Measurements from ENCODE around the gene SIGLEC12.

SIGLEC12 gene

DNA sequence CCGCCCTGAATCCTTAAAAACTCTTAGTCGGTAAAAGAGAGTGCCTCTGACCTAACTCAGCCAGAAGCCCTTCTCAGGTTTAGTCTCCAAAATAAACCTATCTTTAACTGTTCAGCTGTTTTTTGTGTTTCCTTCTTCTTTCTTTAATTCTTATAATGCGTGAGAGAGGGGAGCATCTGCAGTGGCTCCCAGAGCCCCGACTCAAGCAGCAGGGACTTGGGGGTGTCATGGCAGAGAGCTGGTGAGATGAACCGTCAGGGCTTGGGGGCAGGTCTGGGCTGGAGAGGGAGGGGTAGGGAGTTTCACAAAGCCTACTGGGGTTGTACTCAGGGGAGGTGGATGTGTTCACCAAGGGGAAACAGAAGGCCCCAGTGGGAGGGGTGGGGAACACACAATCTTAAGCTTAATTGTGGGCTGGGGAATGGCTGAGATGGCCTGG is 46.6 kb upstream of the SIGLEC12 start:
- Histone ChIP-seq H3K4me1 (peaks cover 11% of the 10 kb centered on the region), H2AFZ (peak overlapping the region; percentile 66), H3K36me3 (ENCODE audit: control insufficient read depth, insufficient read depth, low read length) (no peaks in the 10 kb centered on the region), H3K9ac (no peak overlapping the region), H3K27ac (peak overlapping the region; percentile 39), H3K79me2 (no peaks in the 10 kb centered on the region), H3K4me2 (ENCODE audit: low read length) (no peak overlapping the region), H3K4me3 (ENCODE audit: low read depth, low read length) (no peak overlapping the region), H3K9me3 (ENCODE audit: control insufficient read depth, low read length) (no peaks in the 10 kb centered on the region), H3K27me3 (ENCODE audit: control insufficient read depth, insufficient read depth, low read length) (no peaks in the 10 kb centered on the region)
- TF ChIP-seq, protein P1, sequence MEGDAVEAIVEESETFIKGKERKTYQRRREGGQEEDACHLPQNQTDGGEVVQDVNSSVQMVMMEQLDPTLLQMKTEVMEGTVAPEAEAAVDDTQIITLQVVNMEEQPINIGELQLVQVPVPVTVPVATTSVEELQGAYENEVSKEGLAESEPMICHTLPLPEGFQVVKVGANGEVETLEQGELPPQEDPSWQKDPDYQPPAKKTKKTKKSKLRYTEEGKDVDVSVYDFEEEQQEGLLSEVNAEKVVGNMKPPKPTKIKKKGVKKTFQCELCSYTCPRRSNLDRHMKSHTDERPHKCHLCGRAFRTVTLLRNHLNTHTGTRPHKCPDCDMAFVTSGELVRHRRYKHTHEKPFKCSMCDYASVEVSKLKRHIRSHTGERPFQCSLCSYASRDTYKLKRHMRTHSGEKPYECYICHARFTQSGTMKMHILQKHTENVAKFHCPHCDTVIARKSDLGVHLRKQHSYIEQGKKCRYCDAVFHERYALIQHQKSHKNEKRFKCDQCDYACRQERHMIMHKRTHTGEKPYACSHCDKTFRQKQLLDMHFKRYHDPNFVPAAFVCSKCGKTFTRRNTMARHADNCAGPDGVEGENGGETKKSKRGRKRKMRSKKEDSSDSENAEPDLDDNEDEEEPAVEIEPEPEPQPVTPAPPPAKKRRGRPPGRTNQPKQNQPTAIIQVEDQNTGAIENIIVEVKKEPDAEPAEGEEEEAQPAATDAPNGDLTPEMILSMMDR (IDR thresholded peaks at IDR 0.05) = no peak

DNA sequence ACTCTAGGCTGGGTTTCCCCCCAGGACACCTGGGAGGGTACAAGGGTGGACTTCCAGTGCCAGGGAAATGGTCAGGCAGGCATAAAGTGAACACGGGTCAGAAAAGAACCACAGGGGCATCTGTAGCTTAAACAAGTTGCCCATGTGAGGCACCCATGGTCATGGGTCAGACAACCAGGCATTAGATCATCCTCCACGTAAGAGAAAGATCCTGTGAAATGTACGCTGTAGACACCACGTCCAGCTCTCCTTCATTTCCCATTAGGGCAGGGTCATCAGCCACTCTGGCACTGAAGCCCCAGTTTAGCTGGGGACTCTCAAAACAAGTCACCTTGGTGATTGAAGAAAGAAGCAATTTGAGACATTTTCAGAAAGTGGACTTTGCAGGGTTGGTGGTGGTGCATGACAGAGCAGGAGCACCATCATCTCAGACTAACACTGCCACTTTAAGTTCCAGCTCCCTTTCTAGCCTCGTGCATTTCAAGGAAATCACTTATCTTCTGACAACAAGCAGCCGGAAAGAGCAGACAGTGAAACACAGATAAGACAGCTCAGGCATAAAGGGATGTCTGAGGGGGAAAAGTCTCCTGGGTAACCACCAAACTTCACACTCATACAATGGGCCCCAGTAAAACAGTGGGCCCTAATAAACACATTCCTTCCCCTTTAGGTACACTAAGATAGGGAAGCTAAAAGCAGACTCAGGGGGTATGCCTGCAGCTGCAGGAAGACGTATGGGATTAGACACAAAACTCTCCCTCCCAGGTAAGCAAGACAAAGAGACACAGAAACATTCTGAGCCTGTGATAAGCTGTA is 46.0 kb upstream of the SIGLEC12 start:
- Histone ChIP-seq H3K9ac (no peak overlapping the region), H3K4me1 (peaks cover 9% of the 10 kb centered on the region), H3K27ac (peak overlapping the region; percentile 39), H3K9me3 (ENCODE audit: control insufficient read depth, low read length) (no peaks in the 10 kb centered on the region), H3K27me3 (ENCODE audit: control insufficient read depth, insufficient read depth, low read length) (no peaks in the 10 kb centered on the region), H3K79me2 (no peaks in the 10 kb centered on the region), H3K4me3 (ENCODE audit: low read depth, low read length) (no peak overlapping the region), H2AFZ (peak overlapping the region; percentile 66), H3K4me2 (ENCODE audit: low read length) (no peak overlapping the region), H3K36me3 (ENCODE audit: control insufficient read depth, insufficient read depth, low read length) (no peaks in the 10 kb centered on the region)
- TF ChIP-seq, protein P1 (IDR thresholded peaks at IDR 0.05) = no peak

DNA sequence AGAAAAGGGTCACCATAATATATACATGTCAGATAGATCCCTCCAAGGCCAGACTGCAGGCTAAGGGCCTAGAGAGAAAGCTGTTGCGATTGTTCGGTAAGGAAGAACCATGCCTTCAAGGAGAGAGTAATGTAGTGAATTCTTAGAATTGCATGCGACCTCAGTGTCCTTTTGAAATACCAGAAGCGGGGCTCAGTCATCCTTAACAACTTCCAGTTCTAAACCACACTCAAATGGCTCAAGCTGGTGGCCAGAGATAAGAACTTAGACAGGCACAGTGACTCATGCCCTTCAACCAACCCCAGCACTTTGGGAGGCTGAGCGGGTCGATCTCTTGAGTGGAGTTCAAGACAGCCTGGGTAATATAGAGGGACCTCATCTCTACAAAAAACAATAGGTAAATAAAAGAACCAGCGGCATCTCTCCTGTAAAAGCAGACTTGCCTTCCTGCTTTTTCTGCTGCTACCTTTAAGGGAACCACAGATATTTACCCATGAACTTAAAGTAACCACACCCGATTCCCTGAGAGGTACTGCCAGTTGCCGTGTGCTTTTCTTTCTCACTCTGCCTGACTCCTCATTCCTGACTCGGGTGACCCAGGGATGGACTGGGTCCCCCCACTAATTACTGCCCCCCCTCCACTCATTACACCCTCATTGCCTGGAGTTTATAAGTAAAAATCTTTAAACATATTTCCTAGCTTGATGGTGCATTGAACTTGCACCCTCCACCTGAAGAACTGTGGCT is 45.2 kb upstream of the SIGLEC12 start:
- H3K9ac ChIP-seq = no peak overlapping the region
- H3K27me3 ChIP-seq (ENCODE audit: control insufficient read depth, insufficient read depth, low read length) = no peaks in the 10 kb centered on the region
- no peaks in the 10 kb centered on the region for H3K79me2 ChIP-seq
- no peaks in the 10 kb centered on the region for H3K36me3 ChIP-seq (ENCODE audit: control insufficient read depth, insufficient read depth, low read length)
- no peak overlapping the region for H3K4me2 ChIP-seq (ENCODE audit: low read length)
- TF ChIP-seq, protein P1 (IDR thresholded peaks at IDR 0.05) = no peak
- H2AFZ ChIP-seq = peak overlapping the region; percentile 5
- H3K9me3 ChIP-seq (ENCODE audit: control insufficient read depth, low read length) = no peaks in the 10 kb centered on the region
- H3K4me1 ChIP-seq = peaks cover 15% of the 10 kb centered on the region
- no peak overlapping the region for H3K4me3 ChIP-seq (ENCODE audit: low read depth, low read length)
- no peak overlapping the region for H3K27ac ChIP-seq

DNA sequence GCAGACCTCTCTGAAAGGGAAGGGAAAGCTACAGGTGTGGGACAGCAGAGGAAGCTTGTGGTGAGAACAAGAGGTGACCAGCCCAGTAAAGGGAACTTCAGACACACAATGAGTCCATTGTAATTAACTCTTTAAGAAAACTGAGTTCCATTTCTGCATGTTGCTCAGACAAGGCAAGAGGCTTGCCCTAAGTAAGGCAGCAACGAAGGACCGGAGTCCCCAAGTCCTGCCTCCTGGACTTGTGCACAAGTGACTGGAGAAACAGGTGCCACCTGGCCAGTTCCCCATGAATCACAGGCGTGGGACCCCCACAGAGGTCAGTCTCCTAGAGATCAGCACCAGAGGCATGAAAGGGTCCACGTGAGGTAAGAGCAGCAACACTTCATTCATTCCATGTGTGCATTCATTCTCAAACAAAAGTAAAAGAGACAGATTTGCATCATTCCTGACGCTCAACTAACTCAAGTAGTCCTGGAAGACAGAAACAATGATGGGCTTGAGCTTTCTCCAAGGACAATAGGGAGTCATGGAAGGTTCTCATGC is 44.6 kb upstream of the SIGLEC12 start:
- no peaks in the 10 kb centered on the region for H3K36me3 ChIP-seq (ENCODE audit: control insufficient read depth, insufficient read depth, low read length)
- TF ChIP-seq, protein P1 (IDR thresholded peaks at IDR 0.05) = no peak
- no peak overlapping the region for H2AFZ ChIP-seq
- no peak overlapping the region for H3K27ac ChIP-seq
- H3K4me2 ChIP-seq (ENCODE audit: low read length) = no peak overlapping the region
- H3K4me1 ChIP-seq = peaks cover 21% of the 10 kb centered on the region
- H3K79me2 ChIP-seq = no peaks in the 10 kb centered on the region
- H3K9me3 ChIP-seq (ENCODE audit: control insufficient read depth, low read length) = no peaks in the 10 kb centered on the region
- no peak overlapping the region for H3K4me3 ChIP-seq (ENCODE audit: low read depth, low read length)
- H3K27me3 ChIP-seq (ENCODE audit: control insufficient read depth, insufficient read depth, low read length) = no peaks in the 10 kb centered on the region
- no peak overlapping the region for H3K9ac ChIP-seq
